ENCODE results near the gene EPHX1. TPM values are rescaled to one million over a fixed set of nuclear protein-coding genes. Genes with fewer than 3 reads are reported as not detected.

Gene EPHX1
- total and polyA plus RNA-seq, 10 of the 15 experiments (the other 5 are each of a cell fraction or from before 2014, with no cell fraction given), result 0.33 to 2.9 (median 0.78) TPM; not detected in 2

GRCh38 chr1:225845097-225845496 lies 35.2 kb downstream of the EPHX1 start (continued):
- TF ChIP-seq CUX1 (IDR thresholded peaks at IDR 0.05; ENCODE audit: insufficient replicate concordance, low read depth, low read length) (no peak), TCF12 (IDR thresholded peaks at IDR 0.05; ENCODE audit: low read depth, low read length) (no peak), TARDBP (IDR thresholded peaks at IDR 0.05; ENCODE audit: borderline replicate concordance) (no peak), SMAD1 (IDR thresholded peaks at IDR 0.05; ENCODE audit: low read depth, partially characterized antibody) (no peak)

GRCh38 chr1:225845571-225846259 lies 35.8 kb downstream of the EPHX1 start:
- in situ Hi-C loops (cut with MboI), result no loop called here
- ChIA-PET RAD21 (ENCODE audit: unreplicated experiment) (interaction anchor here (0.8 kb wide), 1 partner anchor 68 kb away, joined by 3 read pairs; the partner anchor contains the start of gene SRP9), POLR2A (interaction anchor here (1.4 kb wide), 1 partner anchor 36 kb away, joined by 5 read pairs; the partner anchor contains the start of gene TMEM63A), SMC1A (ENCODE audit: uncharacterized antibody, unreplicated experiment) (no interaction called here), CTCF (interaction anchor here (0.8 to 1.7 kb wide), 3 partner anchors 68 to 371 kb away, joined by 3 to 10 read pairs (median 3); partner anchors contain the start of gene SRP9)
- no peak overlapping the region for H3K27ac ChIP-seq (ENCODE audit: control insufficient read depth, insufficient read depth)
- no peak overlapping the region for H3K9ac ChIP-seq (ENCODE audit: control insufficient read depth, insufficient read depth, low read length)
- peak; percentile 36 for ATAC-seq
- H2AFZ ChIP-seq (ENCODE audit: control insufficient read depth, low read depth, low read length), result no peak overlapping the region
- no peak overlapping the region for H3K4me3 ChIP-seq
- BruUV-seq (replicated peaks), result no TSS peak
- H4K20me1 ChIP-seq (ENCODE audit: control insufficient read depth, insufficient read depth), result no peaks in the 10 kb centered on the region
- H3K9me3 ChIP-seq (replicated peaks; ENCODE audit: control insufficient read depth, insufficient read depth, low read length), result no peaks in the 10 kb centered on the region
- no peaks in the 10 kb centered on the region for H3K79me2 ChIP-seq (ENCODE audit: control insufficient read depth, insufficient read depth, low read length)
- TF ChIP-seq BCLAF1 (IDR thresholded peaks at IDR 0.05) (no peak), SIX5 (IDR thresholded peaks at IDR 0.05; ENCODE audit: low read depth, low read length, severe bottlenecking) (no peak), CTCF (IDR thresholded peaks at IDR 0.05 in 2 of 3, conservative IDR thresholded peaks at IDR 0.05 in 1 of 3; ENCODE audit: control insufficient read depth in 2 of 3, extremely low read depth in 1 of 3, insufficient read depth in 1 of 3, low read depth in 3 of 3, low read length in 3 of 3) (peak; percentile 43 to 59 (median 47)), POLR2A (IDR thresholded peaks at IDR 0.05; ENCODE audit: low read depth, low read length) (peak; percentile 27), SMC3 (IDR thresholded peaks at IDR 0.05; ENCODE audit: borderline replicate concordance, low read length) (peak; percentile 33; the same call in 1 of the 2 replicates), RAD21 (IDR thresholded peaks at IDR 0.05; ENCODE audit: insufficient read depth, low read depth, low read length) (peak; percentile 68)
- no peak overlapping the region for H3K4me2 ChIP-seq (ENCODE audit: control insufficient read depth, insufficient read depth)
- intact Hi-C loops (cut with micrococcal nuclease; ENCODE audit: unreplicated experiment), result loop anchor here (10.0 kb wide), 2 partner anchors 291 to 371 kb away; no protein-coding TSS in a partner anchor
- H3K4me1 ChIP-seq (ENCODE audit: control insufficient read depth, insufficient read depth, low read length), result peaks cover 34% of the 10 kb centered on the region
- no peaks in the 10 kb centered on the region for H3K27me3 ChIP-seq (replicated peaks in 1 of 2; ENCODE audit: control insufficient read depth in 2 of 2, insufficient read depth in 2 of 2, low read length in 1 of 2)
- FAIRE-seq, result no peak
- WGBS (ENCODE audit: insufficient coverage, insufficient replicate concordance, low lambda C conversion rate, missing lambda C conversion rate), result 85% methylated on average over 13 of the region's 13 CpGs
- DNase-seq (ENCODE audit: low read depth, low spot score), result no peak
- H3K36me3 ChIP-seq (ENCODE audit: control insufficient read depth in 2 of 2, insufficient read depth in 2 of 2, low read length in 1 of 2), result peaks cover 0 to 2% of the 10 kb centered on the region in 2 experiments; a peak in 2 of 4 replicates
